GM11168 (cell line): ENCODE results near the gene DLL4.
"Not testable (repeated sequence)": the region's sequence is repeated elsewhere in the genome, so short reads cannot be mapped to it uniquely, and the experiment has no call there.

Experiments
- in situ Hi-C: fragments of 300-500 bp; cut with MboI; formaldehyde crosslinking; loops from one replicate; pipeline ENCODE4 v1.12.0; 2022; ENCODE audit warnings: low sequenced_read_pairs; ENCODE audit not compliant: unreplicated experiment

The DLL4 gene

GRCh38 chr15:40956541-40956982, 27.4 kb downstream of the DLL4 start:
- in situ Hi-C loops = no loop called here

- in situ Hi-C loops = no loop called here
Measured at GRCh38 chr15:40957041-40957555, 28.0 kb downstream of the DLL4 start.

- in situ Hi-C loops = no loop called here
Measured at GRCh38 chr15:40957581-40958051, 28.5 kb downstream of the DLL4 start.

DNA sequence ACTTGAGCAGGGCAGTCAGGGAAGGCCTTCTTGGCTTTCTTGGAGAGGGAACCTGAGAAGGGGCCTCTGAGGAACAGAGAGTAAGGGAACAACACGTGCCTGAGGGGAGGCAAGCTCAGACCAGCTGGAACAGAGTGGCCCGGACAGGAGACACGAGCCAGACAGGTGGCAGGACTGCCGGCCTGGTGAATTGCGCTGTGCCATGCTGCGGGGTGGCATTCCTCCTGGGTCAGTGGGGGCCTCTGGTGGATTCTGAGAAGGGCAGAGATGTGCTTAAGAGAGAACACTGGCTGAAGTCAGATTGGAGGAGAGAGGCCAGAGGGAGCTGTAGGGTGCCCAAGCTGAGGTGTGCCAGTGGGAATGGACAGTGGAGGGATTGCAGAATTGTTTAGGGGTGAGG, 29.0 kb downstream of the DLL4 start:
- in situ Hi-C loops = no loop called here

GRCh38 chr15:40958723-40959122, 29.6 kb downstream of the DLL4 start:
- in situ Hi-C loops = no loop called here

- in situ Hi-C loops = no loop called here
Measured at GRCh38 chr15:40959331-40960141, 30.4 kb downstream of the DLL4 start.

GRCh38 chr15:40960151-40960885, 31.2 kb downstream of the DLL4 start:
- in situ Hi-C loops = no loop called here

GRCh38 chr15:40960925-40961324, 31.8 kb downstream of the DLL4 start:
- in situ Hi-C loops = no loop called here

DNA sequence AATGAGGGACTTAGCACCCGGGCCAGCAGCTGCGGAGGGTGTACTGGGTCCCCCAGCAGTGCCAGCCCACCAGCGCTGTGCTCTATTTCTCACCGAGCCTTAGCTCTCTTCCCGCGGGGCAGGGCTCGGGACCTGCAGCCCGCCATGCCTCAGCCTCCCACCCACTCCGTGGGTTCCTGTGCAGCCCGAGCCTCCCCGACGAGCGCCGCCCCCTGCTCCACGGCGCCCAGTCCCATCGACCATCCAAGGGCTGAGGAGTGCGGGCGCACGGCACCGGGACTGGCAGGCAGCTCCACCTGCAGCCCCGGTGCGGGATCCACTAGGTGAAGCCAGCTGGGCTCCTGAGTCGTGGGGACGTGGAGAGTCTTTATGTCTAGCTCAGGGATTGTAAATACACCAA, 32.6 kb downstream of the DLL4 start:
- in situ Hi-C loops = not testable (repeated sequence)

DNA sequence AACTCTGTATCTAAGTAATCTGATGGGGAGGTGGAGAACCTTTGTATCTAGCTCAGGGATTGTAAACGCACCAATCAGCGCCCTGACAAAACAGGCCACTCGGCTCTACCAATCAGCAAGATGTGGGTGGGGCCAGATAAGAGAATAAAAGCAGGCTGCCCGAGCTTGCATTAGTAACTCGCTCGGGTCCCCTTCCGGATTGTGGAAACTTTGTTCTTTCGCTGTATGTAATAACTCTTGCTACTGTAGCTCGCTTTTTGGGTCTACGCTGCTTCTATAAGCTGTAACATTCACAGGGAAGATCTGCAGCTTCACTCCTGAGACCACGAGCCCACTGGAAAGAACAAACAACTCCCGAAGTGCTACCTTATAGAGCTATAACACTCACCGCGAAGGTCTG, 33.2 kb downstream of the DLL4 start:
- in situ Hi-C loops = not testable (repeated sequence)

GRCh38 chr15:40963201-40963600, 34.1 kb downstream of the DLL4 start:
- in situ Hi-C loops = no loop called here

DNA sequence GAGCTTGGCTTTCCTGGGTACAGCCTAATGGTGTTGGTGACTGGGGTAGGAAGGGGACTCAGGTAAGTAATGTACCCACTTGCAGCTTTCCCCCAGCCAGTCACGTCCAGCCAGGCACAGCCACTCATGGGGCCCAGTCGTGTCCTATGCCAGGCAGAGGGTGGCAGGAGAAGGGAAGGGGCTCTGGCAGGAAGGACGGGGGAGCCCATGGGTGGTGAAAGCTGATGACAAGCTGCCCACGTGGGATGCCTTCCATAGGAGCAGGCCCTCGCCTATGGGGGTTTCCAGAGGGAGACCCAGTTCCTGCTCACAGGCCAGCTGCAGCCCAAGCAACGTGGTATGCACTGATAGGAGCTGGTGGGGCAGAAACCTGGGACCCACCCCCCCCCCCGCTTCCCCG, 34.9 kb downstream of the DLL4 start:
- in situ Hi-C loops = no loop called here

DNA sequence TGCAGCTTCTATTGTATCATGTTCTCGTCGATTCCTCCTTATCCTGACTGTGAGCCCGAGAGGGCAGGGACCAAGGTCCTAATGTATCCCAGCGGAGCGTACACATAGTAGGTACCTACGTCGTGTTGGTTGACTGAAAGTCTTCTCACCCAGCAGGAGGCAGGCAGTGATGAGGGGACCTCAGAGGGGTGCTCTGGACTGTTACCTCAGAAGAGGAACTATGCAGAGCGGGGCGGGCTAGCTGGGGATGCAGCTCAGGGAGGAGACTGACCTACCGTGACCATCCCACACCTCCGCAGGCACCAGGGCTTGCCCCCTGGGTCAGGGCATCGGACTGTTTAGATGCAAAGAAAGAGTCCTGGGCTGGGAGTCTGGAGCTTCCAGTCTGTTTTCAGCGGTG, 35.5 kb downstream of the DLL4 start:
- in situ Hi-C loops = no loop called here

DNA sequence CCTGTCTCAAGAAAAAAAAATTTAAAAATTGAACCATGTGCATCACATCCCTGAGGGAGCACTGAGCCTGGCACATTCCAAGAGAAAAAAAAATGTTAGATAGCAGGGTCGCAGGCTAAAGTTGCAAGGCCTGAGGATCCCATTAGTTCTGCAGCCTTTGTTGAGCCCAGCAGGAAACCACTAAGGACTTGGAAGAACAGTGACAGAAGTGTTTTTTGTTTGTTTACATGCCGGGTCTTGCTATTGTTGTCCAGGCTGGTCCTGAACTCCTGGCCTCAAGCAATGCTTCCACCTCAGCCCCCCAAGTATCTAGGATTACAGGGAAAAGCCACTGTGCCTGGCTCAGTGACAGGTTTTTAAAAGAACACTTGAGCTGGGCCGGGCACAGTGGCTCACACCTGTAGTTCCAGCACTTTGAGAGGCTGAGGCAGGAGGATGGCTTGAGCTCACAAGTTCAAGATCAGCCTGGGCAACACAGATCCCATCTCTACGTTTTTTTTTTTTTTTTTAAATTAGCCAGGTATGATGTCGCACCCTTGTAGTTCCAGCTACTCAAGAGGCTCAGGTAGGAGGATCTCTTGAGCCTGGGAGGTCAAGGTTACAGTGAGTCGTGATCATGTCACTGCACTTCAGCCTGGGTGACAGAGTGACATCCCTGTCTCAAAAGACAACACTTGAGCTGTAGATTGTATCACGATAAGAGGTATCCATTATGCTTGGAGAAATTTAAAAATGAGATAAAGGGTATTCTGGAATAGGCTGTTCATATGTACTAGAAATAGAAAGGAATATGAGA, 39.3 kb downstream of the DLL4 start:
- in situ Hi-C loops = no loop called here

DNA sequence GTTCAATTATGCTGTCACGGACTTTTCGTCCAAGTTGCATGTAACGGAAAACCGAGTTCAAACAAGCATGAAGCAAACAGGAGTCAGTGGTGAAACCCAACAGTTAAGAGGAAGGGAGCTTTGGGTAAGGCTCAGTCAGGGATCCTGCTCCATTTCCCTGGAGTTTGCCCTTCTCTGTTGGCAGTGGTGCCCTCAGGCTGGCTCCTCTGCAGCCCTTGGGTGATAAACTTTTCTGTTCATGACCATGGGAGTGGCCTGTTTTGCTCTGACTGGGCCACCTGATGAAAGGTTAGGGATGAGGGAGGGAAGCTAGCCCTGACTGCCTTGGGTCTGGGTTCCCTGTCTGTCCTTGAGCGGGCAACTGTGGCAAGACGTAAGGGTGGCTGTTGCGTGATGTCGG, 40.2 kb downstream of the DLL4 start:
- in situ Hi-C loops = no loop called here

DNA sequence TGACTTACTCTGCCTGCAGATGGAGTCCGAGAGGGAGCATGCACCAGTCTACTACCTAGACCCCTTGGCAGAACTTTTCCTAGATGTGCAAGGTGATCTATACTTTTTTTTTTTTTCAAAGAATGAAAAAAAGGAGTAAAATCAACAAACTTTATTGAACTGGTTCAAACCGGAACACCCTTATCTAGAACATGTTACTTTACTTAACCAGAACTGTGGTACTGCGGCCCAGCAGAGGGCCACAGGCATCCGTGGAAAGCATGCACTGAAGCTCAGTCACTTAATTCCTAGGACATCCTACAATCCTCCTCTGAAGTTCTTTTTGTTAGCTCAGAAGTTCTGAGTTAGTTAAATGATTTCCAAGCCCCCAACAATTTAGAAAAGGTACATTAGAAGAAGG, 45.7 kb downstream of the DLL4 start:
- in situ Hi-C loops = no loop called here

DNA sequence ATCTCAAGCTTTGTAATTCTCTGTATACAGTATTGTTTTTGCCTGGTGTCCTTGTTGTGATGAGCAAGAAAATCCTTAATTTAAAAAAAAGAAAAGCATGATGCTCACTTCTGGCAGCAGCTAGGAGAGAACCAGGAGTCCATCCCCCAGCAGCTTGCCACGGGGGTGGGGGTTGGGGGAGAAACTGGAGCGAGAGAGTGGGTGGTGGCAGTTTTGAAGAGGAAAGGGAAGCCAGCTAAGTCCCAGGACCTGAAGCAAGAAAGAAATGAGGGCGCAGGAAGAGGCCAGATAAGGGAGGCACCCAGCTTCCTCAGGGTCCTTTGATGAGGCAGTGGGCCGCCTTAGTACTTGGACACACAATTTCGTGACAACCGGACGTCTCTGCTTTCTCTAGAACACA, 47.7 kb downstream of the DLL4 start:
- in situ Hi-C loops = no loop called here

- in situ Hi-C loops = no loop called here
Measured at GRCh38 chr15:40978141-40978540, 49.0 kb downstream of the DLL4 start.

DNA sequence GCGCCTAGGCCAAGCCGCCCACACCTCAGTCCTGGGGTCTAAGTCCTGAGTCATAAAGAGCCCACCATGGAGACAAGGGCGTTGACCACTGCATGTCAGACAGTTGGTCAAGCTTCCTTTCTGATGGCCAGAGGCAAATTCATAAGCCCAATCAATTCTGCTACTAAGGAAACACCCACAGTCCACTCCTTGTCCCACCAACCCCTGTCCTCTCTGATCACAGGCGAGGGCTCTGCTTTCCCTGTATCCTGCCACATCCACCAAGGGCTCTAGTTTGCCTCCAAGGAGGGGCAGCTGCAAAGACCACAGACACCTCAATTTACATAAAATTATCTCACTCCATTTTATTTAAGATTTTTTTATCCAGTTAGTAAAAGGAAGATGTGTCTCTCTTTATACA, 49.4 kb downstream of the DLL4 start:
- in situ Hi-C loops = no loop called here

- in situ Hi-C loops = no loop called here
Measured at GRCh38 chr15:40981186-40981585, 52.0 kb downstream of the DLL4 start.

- in situ Hi-C loops = no loop called here
Measured at GRCh38 chr15:40982855-40983254, 53.7 kb downstream of the DLL4 start.
